Measurements from ENCODE around the gene KMT2A. TPM values are rescaled to one million over a fixed set of nuclear protein-coding genes. Genes with fewer than 3 reads are reported as not detected.
"Not testable (repeated sequence)": the region's sequence is repeated elsewhere in the genome, so short reads cannot be mapped to it uniquely, and the experiment has no call there.

Gene KMT2A
- total RNA-seq, 1 experiment from 2014 or later = 50.4 TPM

DNA sequence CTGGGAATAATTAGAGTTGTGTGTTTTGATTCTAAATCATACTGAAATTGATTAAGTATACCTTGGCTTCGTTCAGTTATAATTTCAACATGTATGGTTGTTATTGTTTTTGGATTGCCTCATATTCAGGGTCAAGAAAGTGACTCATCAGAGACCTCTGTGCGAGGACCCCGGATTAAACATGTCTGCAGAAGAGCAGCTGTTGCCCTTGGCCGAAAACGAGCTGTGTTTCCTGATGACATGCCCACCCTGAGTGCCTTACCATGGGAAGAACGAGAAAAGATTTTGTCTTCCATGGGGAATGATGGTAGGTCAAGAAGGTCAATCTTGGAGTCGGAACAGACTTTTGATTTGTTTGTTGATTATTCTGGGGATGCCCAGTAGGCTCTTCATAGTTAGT, 40.4 kb downstream of the KMT2A start (continued):
- no peak for TF ChIP-seq POLR2A (IDR thresholded peaks at IDR 0.05; ENCODE audit: borderline replicate concordance, extremely low read depth, insufficient read depth, insufficient read length)
- no peak for TF ChIP-seq SP1 (IDR thresholded peaks at IDR 0.05; ENCODE audit: low read depth)
- TF ChIP-seq EZH2phosphoT487 (IDR thresholded peaks at IDR 0.05; ENCODE audit: borderline replicate concordance) = no peak
- no peak for TF ChIP-seq SRF (IDR thresholded peaks at IDR 0.05; ENCODE audit: low read depth)
- no peak for TF ChIP-seq CBX3 (IDR thresholded peaks at IDR 0.05; ENCODE audit: low read depth)
- no peak for TF ChIP-seq SIN3A (IDR thresholded peaks at IDR 0.05; ENCODE audit: low read depth)
- TF ChIP-seq EGR1 (IDR thresholded peaks at IDR 0.05; ENCODE audit: low read depth) = no peak
- TF ChIP-seq ATF3 (IDR thresholded peaks at IDR 0.05) = no peak

DNA sequence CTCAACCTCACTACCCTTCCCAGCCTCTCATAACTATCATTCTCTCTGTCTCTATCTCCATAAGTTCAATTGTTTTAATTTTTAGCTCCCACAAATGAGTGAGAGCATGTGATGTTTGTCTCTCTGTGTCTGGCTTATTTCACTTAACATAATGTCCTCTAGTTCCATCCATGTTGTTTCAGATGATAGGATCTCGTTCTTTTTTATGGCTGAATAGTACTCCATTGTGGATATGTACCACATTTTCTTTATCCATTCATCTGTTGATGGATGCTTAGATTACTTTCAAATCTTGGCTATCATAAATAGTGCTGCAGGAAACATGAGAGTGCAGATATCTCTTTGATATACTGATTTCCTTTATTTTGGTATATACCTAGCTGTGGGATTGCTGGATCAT, 44.9 kb downstream of the KMT2A start:
- H3K9ac ChIP-seq (ENCODE audit: low read length); RAD21 ChIA-PET (ENCODE audit: low non-redundant PET in 1 of 2, low total read pairs in 2 of 2, uncharacterized antibody in 2 of 2, unreplicated experiment in 2 of 2); POLR2A ChIA-PET; ATAC-seq; H3K27me3 ChIP-seq (ENCODE audit: insufficient read depth, low read length); H3K4me1 ChIP-seq (ENCODE audit: control insufficient read depth in 1 of 2, insufficient read depth in 2 of 2, low read length in 2 of 2); H3K9me3 ChIP-seq (ENCODE audit: control insufficient read depth in 1 of 2, insufficient read depth in 1 of 2, low read depth in 1 of 2, low read length in 2 of 2); H2AFZ ChIP-seq (ENCODE audit: low read depth, low read length, poor library complexity, severe bottlenecking); H3K4me2 ChIP-seq (ENCODE audit: low read length); CTCF ChIA-PET; DNase-seq (ENCODE audit: low read depth, low spot score); BruUV-seq (replicated peaks); H3K27ac ChIP-seq (ENCODE audit: low read depth, low read length); H4K20me1 ChIP-seq (ENCODE audit: insufficient read depth); intact Hi-C loops (cut with micrococcal nuclease); H3K4me3 ChIP-seq (replicated peaks in 1 of 2; ENCODE audit: low read depth in 1 of 2, low read length in 2 of 2); H3K79me2 ChIP-seq (ENCODE audit: insufficient read depth, low read length); H3K9me2 ChIP-seq (ENCODE audit: insufficient read depth): not testable (repeated sequence)
- peaks cover 57 to 61% of the 10 kb centered on the region in 2 experiments for H3K36me3 ChIP-seq (ENCODE audit: control insufficient read depth in 1 of 2, insufficient read depth in 2 of 2, low read length in 2 of 2)

DNA sequence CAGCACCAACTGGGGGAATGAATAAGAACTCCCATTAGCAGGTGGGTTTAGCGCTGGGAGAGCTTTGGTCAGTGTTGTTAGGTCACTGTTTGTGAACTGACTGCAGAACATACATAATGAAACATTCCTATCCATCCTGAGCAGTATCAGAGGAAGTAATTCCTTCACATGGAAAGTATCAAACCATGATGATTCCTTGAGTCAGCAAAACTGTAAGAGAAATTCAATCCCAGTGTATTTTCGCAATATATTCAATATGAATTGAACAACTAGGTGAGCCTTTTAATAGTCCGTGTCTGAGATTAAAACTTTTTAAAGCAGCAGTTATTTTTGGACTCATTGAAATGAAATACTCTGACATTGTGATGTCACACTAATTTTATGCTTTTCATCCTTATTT, 48.1 kb downstream of the KMT2A start:
- Histone ChIP-seq H3K9ac (ENCODE audit: low read length) (no peak overlapping the region), H3K27ac (ENCODE audit: low read depth, low read length) (no peak overlapping the region), H3K9me2 (ENCODE audit: insufficient read depth) (no peaks in the 10 kb centered on the region), H2AFZ (ENCODE audit: low read depth, low read length, poor library complexity, severe bottlenecking) (no peak overlapping the region), H3K4me3 (replicated peaks in 1 of 2; ENCODE audit: low read depth in 1 of 2, low read length in 2 of 2) (no peak overlapping the region), H3K36me3 (ENCODE audit: control insufficient read depth in 1 of 2, insufficient read depth in 2 of 2, low read length in 2 of 2) (peaks cover 45 to 50% of the 10 kb centered on the region in 2 experiments), H3K9me3 (ENCODE audit: control insufficient read depth in 1 of 2, insufficient read depth in 1 of 2, low read depth in 1 of 2, low read length in 2 of 2) (no peaks in the 10 kb centered on the region), H3K27me3 (ENCODE audit: insufficient read depth, low read length) (no peaks in the 10 kb centered on the region), H4K20me1 (ENCODE audit: insufficient read depth) (no peaks in the 10 kb centered on the region), H3K4me1 (ENCODE audit: control insufficient read depth in 1 of 2, insufficient read depth in 2 of 2, low read length in 2 of 2) (no peaks in the 10 kb centered on the region), H3K4me2 (ENCODE audit: low read length) (no peak overlapping the region), H3K79me2 (ENCODE audit: insufficient read depth, low read length) (no peaks in the 10 kb centered on the region)
- ChIA-PET RAD21 (ENCODE audit: low non-redundant PET in 1 of 2, low total read pairs in 2 of 2, uncharacterized antibody in 2 of 2, unreplicated experiment in 2 of 2) (interaction anchor here in 1 of 2 experiments (0.7 kb wide), 1 partner anchor 59 kb away, joined by 3 read pairs; no protein-coding TSS in a partner anchor), POLR2A (no interaction called here), CTCF (no interaction called here)
- no TSS peak for BruUV-seq (replicated peaks)
- no peak for DNase-seq (ENCODE audit: low read depth, low spot score)
- intact Hi-C loops (cut with micrococcal nuclease) = no loop called here
- no peak for ATAC-seq
- TF ChIP-seq ZNF274 (IDR thresholded peaks at IDR 0.05; ENCODE audit: low read depth, low read length) (no peak), POLR2A (IDR thresholded peaks at IDR 0.05; ENCODE audit: borderline replicate concordance, extremely low read depth, insufficient read depth, insufficient read length) (no peak), YY1 (IDR thresholded peaks at IDR 0.05; ENCODE audit: extremely low read depth, insufficient replicate concordance, low read depth, low read length) (no peak), SP1 (IDR thresholded peaks at IDR 0.05; ENCODE audit: low read depth) (no peak), ZFX (IDR thresholded peaks at IDR 0.05) (no peak), SRF (IDR thresholded peaks at IDR 0.05; ENCODE audit: low read depth) (no peak), RAD21 (IDR thresholded peaks at IDR 0.05; ENCODE audit: low read depth) (no peak), EZH2 (IDR thresholded peaks at IDR 0.05) (no peak), FOSL1 (IDR thresholded peaks at IDR 0.05; ENCODE audit: low read depth) (no peak), TCF7L2 (IDR thresholded peaks at IDR 0.05; ENCODE audit: borderline replicate concordance, extremely low read depth, insufficient read depth, insufficient read length) (no peak), ELF1 (IDR thresholded peaks at IDR 0.05; ENCODE audit: borderline replicate concordance, low read depth) (no peak), SIN3A (IDR thresholded peaks at IDR 0.05; ENCODE audit: low read depth) (no peak), MAX (IDR thresholded peaks at IDR 0.05) (no peak), ATF3 (IDR thresholded peaks at IDR 0.05) (no peak)
- TF ChIP-seq, protein P1, sequence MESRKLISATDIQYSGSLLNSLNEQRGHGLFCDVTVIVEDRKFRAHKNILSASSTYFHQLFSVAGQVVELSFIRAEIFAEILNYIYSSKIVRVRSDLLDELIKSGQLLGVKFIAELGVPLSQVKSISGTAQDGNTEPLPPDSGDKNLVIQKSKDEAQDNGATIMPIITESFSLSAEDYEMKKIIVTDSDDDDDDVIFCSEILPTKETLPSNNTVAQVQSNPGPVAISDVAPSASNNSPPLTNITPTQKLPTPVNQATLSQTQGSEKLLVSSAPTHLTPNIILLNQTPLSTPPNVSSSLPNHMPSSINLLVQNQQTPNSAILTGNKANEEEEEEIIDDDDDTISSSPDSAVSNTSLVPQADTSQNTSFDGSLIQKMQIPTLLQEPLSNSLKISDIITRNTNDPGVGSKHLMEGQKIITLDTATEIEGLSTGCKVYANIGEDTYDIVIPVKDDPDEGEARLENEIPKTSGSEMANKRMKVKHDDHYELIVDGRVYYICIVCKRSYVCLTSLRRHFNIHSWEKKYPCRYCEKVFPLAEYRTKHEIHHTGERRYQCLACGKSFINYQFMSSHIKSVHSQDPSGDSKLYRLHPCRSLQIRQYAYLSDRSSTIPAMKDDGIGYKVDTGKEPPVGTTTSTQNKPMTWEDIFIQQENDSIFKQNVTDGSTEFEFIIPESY (IDR thresholded peaks at IDR 0.05; ENCODE audit: extremely low read depth, insufficient replicate concordance, low read length) = no peak
